Vagina (tissue), 2 donors: ENCODE data around the gene ENTPD7.

Source experiments
- CTCF ChIP-seq, 3 experiments: fragments of 450-650 bp in 2 of 3; fragments of 200-600 bp in 1 of 3; sonication (generic) in 1 of 3; IDR thresholded peaks; one replicate each; pipeline ENCODE4 v1.5.1; 2017 to 2019; ENCODE audit warnings: antibody characterized with exemption in 3 of 3, mild to moderate bottlenecking in 2 of 3, moderate library complexity in 2 of 3
- POLR2A ChIP-seq, 2 donors: fragments of 450-650 bp; IDR thresholded peaks; one replicate each; pipeline ENCODE4 v1.6.1; 2017; ENCODE audit warnings: antibody characterized with exemption in 2 of 2, mild to moderate bottlenecking in 2 of 2, moderate library complexity in 2 of 2
- POLR2AphosphoS5 ChIP-seq, 2 donors: sonication (generic); formaldehyde crosslinking; IDR thresholded peaks; one replicate each; pipeline ENCODE4 v1.9.0; 2017; ENCODE audit warnings: antibody characterized with exemption in 2 of 2, mild to moderate bottlenecking in 2 of 2, low read depth in 1 of 2; ENCODE audit not compliant: insufficient read depth in 1 of 2

- TF ChIP-seq POLR2AphosphoS5 (IDR thresholded peaks at IDR 0.05; ENCODE audit: insufficient read depth in 1 of 2, low read depth in 1 of 2) (no peak), POLR2A (IDR thresholded peaks at IDR 0.05) (no peak), CTCF (IDR thresholded peaks at IDR 0.05) (no peak)
These were observed 34.7 kb downstream of the ENTPD7 start for GRCh38 chr10:99693933-99694583.
